Measurements from ENCODE around the gene SULT1B1. TPM values are rescaled to one million over a fixed set of nuclear protein-coding genes. Genes with fewer than 3 reads are reported as not detected.

Gene SULT1B1
- total RNA-seq, 1 experiment from 2014 or later = 0.05 TPM

GRCh38 chr4:69781458-69782418 lies 21.3 kb upstream of the SULT1B1 start:
- H3K27me3 ChIP-seq (ENCODE audit: control insufficient read depth, insufficient read depth, low read length) = no peaks in the 10 kb centered on the region
- in situ Hi-C loops (cut with HindIII; ENCODE audit: low pct_unique_long_range_greater_than_20kb, low sequenced_read_pairs) = no loop called here
- no peaks in the 10 kb centered on the region for H3K4me1 ChIP-seq (ENCODE audit: control insufficient read depth, insufficient read depth, low read length)
- no peak overlapping the region for H3K4me3 ChIP-seq (ENCODE audit: low read depth in 2 of 2, low read length in 2 of 2)
- no peaks in the 10 kb centered on the region for H3K36me3 ChIP-seq (ENCODE audit: control insufficient read depth, insufficient read depth, low read length)
- no peak for DNase-seq (ENCODE audit: low read depth, low spot score)
- TF ChIP-seq CTCF (IDR thresholded peaks at IDR 0.05) (no peak), TCF7L2 (IDR thresholded peaks at IDR 0.05; ENCODE audit: low read depth, low read length) (no peak), POLR2AphosphoS5 (IDR thresholded peaks at IDR 0.05; ENCODE audit: low read depth, low read length) (no peak), REST (IDR thresholded peaks at IDR 0.05; ENCODE audit: insufficient read depth in 1 of 2, low read depth in 2 of 2, low read length in 1 of 2) (no peak), SIN3A (IDR thresholded peaks at IDR 0.05; ENCODE audit: borderline replicate concordance, insufficient read depth, low read depth, low read length) (no peak)
- no TSS peak for BruUV-seq (replicated peaks)
- H3K9me3 ChIP-seq (ENCODE audit: control insufficient read depth, insufficient read depth, low read depth, low read length) = no peaks in the 10 kb centered on the region
- intact Hi-C loops (cut with micrococcal nuclease; ENCODE audit: unreplicated experiment) = no loop called here
- ChIA-PET POLR2A (no interaction called here), CTCF (no interaction called here)
- no peak for ATAC-seq
- no peak overlapping the region for H3K27ac ChIP-seq (ENCODE audit: low read length)

DNA sequence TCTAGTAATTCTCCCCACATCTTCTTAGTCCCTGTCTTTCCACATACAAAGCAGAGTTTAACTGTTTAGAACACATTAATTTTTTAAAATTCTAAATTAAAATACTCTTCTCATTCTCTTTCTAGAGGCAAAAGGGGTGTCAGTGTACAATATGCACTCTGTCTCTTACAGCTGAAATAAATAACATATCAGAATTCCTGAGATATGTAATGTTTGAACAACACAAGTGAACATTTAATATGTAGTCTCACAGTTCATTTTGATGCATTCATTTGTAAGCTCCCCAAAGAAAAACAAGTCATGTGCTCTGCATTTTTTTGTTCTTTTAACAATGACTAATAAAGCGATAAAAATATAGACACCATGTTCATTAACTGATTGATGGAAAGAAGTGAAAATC lies 19.7 kb upstream of the SULT1B1 start:
- POLR2A ChIA-PET = no interaction called here
- no peaks in the 10 kb centered on the region for H3K9me3 ChIP-seq (ENCODE audit: control insufficient read depth, insufficient read depth, low read depth, low read length)
- intact Hi-C loops (cut with micrococcal nuclease; ENCODE audit: unreplicated experiment) = no loop called here
- ATAC-seq (no peak), DNase-seq (ENCODE audit: low read depth, low spot score) (no peak)
- no peak overlapping the region for H3K4me3 ChIP-seq (ENCODE audit: low read depth in 2 of 2, low read length in 2 of 2)
- no peak overlapping the region for H3K27ac ChIP-seq (ENCODE audit: low read length)
- in situ Hi-C loops (cut with HindIII; ENCODE audit: low pct_unique_long_range_greater_than_20kb, low sequenced_read_pairs) = no loop called here
- TF ChIP-seq REST (IDR thresholded peaks at IDR 0.05; ENCODE audit: insufficient read depth in 1 of 2, low read depth in 2 of 2, low read length in 1 of 2) (no peak), POLR2AphosphoS5 (IDR thresholded peaks at IDR 0.05; ENCODE audit: low read depth, low read length) (no peak), SIN3A (IDR thresholded peaks at IDR 0.05; ENCODE audit: borderline replicate concordance, insufficient read depth, low read depth, low read length) (no peak), CTCF (IDR thresholded peaks at IDR 0.05) (no peak), TCF7L2 (IDR thresholded peaks at IDR 0.05; ENCODE audit: low read depth, low read length) (no peak)
- H3K27me3 ChIP-seq (ENCODE audit: control insufficient read depth, insufficient read depth, low read length) = no peaks in the 10 kb centered on the region
- CTCF ChIA-PET = no interaction called here
- H3K4me1 ChIP-seq (ENCODE audit: control insufficient read depth, insufficient read depth, low read length) = no peaks in the 10 kb centered on the region
- H3K36me3 ChIP-seq (ENCODE audit: control insufficient read depth, insufficient read depth, low read length) = no peaks in the 10 kb centered on the region
- BruUV-seq (replicated peaks) = no TSS peak

Data from Panc1 (cell line).